SJSA1 (cell line): ENCODE measurements around the gene TAS1R1. TPM values are rescaled to one million over a fixed set of nuclear protein-coding genes. Genes with fewer than 3 reads are reported as not detected.
"Not testable (repeated sequence)": the region's sequence is repeated elsewhere in the genome, so short reads cannot be mapped to it uniquely, and the experiment has no call there.

Experiments
- DNase-seq, 2 experiments: peaks; one replicate each; pipeline ENCODE4 v3.0.0-alpha.2; 2015 to 2020; ENCODE audit warnings: low spot score in 2 of 2, low read depth in 1 of 2
- H3K27ac ChIP-seq: fragments of 250-450 bp; sonication (Bioruptor Pico); 2 replicates; pipeline ENCODE4 v1.5.1; 2020; ENCODE audit warnings: mild to moderate bottlenecking, moderate library complexity
- H3K27me3 ChIP-seq: fragments of 250-450 bp; sonication (Bioruptor Pico); replicated peaks from 2 replicates; pipeline ENCODE4 v1.5.1; 2020; ENCODE audit warnings: mild to moderate bottlenecking, moderate library complexity
- H3K36me3 ChIP-seq: fragments of 250-450 bp; sonication (Bioruptor Pico); 2 replicates; pipeline ENCODE4 v1.5.1; 2020; ENCODE audit warnings: mild to moderate bottlenecking
- H3K4me1 ChIP-seq: fragments of 250-450 bp; sonication (Bioruptor Pico); replicated peaks from 2 replicates; pipeline ENCODE4 v1.6.1; 2021; ENCODE audit warnings: mild to moderate bottlenecking
- H3K4me3 ChIP-seq: fragments of 250-450 bp; sonication (Bioruptor Pico); 2 replicates; pipeline ENCODE4 v1.5.1; 2020; ENCODE audit warnings: mild to moderate bottlenecking
- H3K9me3 ChIP-seq: fragments of 250-450 bp; sonication (Bioruptor Pico); replicated peaks from 2 replicates; pipeline ENCODE4 v1.5.1; 2020; ENCODE audit warnings: mild to moderate bottlenecking
- total RNA-seq: library from RNA; depleted of rRNA; stranded (reverse); fragments of >200 nt; shearing (Covaris generic); gene quantifications from 2 replicates; pipeline ENCODE4 v1.2.3, GENCODE V29; 2014

The TAS1R1 gene
- total RNA-seq, 1 experiment from 2014 or later, result not detected

DNA sequence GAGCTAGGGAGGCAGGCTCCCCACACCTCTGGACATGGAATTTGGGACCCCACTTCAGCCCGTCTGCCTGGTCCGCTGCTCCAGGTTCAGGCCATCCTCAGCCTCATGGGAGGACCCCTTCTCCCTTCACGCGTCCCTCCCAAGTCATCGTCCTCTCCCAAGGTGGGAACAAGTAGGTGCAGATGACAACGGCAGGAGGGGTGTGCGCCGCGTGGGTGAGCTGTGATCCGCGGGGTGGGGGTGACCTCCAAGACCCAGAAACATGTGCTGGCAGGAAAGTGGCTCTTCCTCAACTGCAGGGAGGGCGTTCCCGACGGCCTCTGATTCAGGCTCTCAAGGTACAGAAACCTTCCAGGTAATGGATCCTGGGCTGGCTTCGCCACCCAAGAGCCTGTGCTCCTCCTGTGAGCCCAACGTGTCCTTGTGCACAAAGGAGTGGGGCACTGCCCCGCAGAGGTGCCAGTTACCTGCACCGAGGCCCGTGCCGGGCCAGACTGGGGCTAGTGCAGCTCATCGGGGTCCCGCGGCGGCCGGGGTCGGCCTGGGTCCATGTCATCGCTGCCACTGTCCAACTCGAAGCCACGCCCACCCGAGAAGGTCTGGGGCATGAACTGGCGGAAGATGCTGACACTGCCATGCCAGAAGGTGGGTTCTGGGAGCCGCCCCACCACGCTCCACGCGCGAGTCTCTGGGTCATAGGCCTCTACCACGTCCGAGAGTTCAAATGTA is 37.9 kb downstream of the TAS1R1 start:
- Histone ChIP-seq H3K27me3 (no peaks in the 10 kb centered on the region), H3K4me1 (no peaks in the 10 kb centered on the region), H3K4me3 (no peak overlapping the region), H3K36me3 (peaks cover 97% of the 10 kb centered on the region), H3K27ac (no peak overlapping the region), H3K9me3 (no peaks in the 10 kb centered on the region)
- DNase-seq, result no peak

DNA sequence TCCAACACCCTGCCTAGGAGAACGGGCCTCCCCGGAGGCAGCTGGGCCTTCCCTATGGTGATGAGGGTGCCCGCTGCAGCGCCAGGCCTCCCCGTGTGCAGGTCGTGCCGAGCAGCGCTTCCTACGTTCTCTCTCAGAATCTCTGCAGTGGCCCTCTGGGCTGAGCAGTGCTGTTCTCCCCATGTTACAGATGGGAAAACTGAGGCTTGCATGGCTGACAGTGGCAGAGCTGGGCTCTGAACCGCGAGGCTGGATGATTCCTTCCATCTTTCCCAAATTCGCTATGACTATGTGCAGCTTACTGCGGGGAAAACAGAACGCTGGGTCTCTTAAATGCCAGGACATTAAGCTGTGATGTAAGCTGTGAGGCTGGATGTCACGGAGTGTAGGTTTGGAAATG is 38.7 kb downstream of the TAS1R1 start:
- Histone ChIP-seq H3K36me3 (peaks cover 94% of the 10 kb centered on the region), H3K4me3 (no peak overlapping the region), H3K27me3 (no peaks in the 10 kb centered on the region), H3K9me3 (no peaks in the 10 kb centered on the region), H3K27ac (no peak overlapping the region), H3K4me1 (no peaks in the 10 kb centered on the region)
- DNase-seq, result no peak

DNA sequence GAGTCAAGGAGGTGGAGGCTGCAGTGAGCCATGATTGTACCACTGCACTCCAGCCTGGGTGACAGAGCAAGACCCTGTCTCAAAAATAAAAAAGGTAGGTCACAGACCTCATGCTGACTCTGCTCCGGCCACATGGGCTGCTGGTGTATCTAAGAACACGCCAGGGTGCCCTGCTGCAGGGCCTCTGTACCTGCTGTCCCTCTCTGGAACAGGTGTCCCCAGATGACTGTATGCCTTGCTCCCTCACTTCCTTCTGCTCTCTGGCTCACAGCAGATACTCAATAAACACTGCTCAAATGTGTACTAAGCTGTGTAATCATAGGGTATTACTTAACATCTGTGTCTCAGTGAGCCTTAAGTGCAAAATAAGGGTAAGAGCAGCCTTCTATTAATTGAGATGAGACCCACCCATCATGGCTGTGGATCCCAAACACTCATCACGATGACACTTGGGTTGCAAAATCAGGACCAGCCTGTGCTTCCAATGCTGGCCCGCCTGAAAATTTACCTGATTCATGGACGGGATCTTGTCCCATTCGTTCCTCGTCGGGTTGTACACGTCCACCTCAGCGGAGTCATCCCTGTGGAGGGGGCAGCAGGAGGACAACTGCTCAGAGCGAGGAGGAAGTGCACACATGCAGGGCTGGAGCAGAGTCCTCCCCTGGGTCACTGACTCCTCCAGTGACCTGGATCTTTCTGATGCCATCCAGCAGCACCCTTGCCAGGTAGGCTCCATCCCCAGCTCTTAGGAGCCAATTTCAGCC is 40.1 kb downstream of the TAS1R1 start:
- H3K4me1 ChIP-seq, result peaks cover 1% of the 10 kb centered on the region
- peaks cover 89% of the 10 kb centered on the region for H3K36me3 ChIP-seq
- H3K27ac ChIP-seq, result no peak overlapping the region
- H3K4me3 ChIP-seq, result no peak overlapping the region
- H3K9me3 ChIP-seq, result no peaks in the 10 kb centered on the region
- DNase-seq, result no peak
- no peaks in the 10 kb centered on the region for H3K27me3 ChIP-seq

DNA sequence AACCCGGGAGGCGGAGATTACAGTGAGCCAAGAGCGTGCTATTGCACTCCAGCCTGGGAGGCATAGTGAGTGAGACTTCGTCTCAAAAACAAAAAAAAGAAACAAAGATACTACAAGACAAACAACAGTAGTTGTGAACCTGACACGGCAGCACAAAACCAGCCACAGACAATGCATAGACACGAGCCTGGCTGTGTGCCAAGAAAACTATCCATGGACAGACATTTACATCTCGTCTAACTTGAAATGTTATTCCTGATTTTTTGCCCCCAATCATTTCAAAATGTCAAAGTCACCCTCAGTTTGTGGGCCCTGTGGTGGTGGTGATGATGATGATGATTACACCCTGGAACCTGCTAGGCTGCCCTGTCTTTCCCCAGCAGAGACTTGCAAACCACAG is 41.2 kb downstream of the TAS1R1 start:
- Histone ChIP-seq H3K36me3 (peaks cover 77% of the 10 kb centered on the region), H3K9me3 (no peaks in the 10 kb centered on the region), H3K27me3 (no peaks in the 10 kb centered on the region), H3K4me3 (no peak overlapping the region), H3K4me1 (peaks cover 8% of the 10 kb centered on the region), H3K27ac (no peak overlapping the region)
- no peak for DNase-seq

DNA sequence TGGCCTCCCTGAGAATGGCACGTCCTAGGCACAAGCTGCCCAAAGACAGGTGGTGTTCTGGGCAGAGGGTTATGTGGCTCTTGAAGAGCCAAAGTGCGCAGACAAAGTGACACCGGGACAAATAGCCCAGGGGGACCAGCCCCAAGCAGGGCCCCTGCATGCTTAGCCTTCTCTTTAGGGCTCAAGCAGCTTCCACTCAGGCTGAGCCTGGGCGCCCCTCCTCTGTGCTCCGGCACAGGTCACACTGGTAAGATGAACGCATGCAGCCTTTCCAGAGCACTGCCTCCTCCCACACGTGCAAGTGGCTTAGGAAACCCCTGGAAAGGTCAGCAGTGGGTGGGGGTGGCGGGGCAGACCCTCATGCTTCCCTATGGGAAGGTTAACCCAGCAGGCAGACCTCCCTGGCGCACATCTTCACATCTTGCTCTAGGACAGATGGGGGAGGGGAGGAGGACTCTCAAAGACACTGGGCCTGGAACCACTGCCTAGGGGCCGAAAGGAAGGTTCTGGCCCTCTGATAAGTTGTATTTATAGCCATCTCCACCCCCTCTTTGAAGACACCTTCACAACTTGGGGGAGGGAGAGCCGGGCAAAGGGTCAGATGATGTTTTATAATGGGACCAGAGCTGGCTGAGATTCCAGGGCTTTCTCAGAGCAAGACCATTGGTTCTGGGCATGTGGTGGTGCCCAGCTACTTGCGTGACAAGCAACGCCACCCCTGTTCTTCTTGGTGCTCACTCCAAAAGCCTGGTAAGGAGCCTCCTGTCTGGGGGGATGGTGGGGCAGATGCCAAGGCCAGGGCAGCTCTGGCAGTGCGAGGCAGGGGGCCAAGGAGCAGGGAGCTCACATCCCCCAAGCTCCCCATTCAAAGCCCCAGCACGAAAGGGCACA is 42.0 kb downstream of the TAS1R1 start:
- H3K36me3 ChIP-seq, result peaks cover 69% of the 10 kb centered on the region
- H3K9me3 ChIP-seq, result no peaks in the 10 kb centered on the region
- DNase-seq, result no peak
- H3K4me3 ChIP-seq, result no peak overlapping the region
- peaks cover 16% of the 10 kb centered on the region for H3K4me1 ChIP-seq
- no peaks in the 10 kb centered on the region for H3K27me3 ChIP-seq
- no peak overlapping the region for H3K27ac ChIP-seq

DNA sequence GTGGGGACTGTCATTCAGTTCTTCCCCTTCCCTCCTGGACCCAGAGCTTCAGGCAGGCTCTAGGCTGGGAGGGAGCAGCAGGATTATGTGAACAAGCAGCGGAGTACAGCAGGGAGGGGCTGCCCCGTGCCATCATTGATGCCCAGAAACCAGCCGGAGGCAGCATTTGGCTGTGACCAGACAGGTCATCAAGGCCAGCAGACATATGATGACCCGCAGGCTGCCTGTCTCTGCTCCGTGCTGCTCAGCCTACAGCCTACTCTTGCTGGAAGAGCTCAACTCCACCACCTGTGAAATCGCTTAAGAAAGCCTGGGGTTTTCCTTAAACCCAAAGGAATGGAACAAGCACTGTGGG is 42.6 kb downstream of the TAS1R1 start:
- H3K4me1 ChIP-seq, result peaks cover 21% of the 10 kb centered on the region
- no peak for DNase-seq
- H3K27ac ChIP-seq, result no peak overlapping the region
- no peaks in the 10 kb centered on the region for H3K9me3 ChIP-seq
- H3K4me3 ChIP-seq, result no peak overlapping the region
- H3K36me3 ChIP-seq, result peaks cover 63% of the 10 kb centered on the region
- H3K27me3 ChIP-seq, result no peaks in the 10 kb centered on the region

DNA sequence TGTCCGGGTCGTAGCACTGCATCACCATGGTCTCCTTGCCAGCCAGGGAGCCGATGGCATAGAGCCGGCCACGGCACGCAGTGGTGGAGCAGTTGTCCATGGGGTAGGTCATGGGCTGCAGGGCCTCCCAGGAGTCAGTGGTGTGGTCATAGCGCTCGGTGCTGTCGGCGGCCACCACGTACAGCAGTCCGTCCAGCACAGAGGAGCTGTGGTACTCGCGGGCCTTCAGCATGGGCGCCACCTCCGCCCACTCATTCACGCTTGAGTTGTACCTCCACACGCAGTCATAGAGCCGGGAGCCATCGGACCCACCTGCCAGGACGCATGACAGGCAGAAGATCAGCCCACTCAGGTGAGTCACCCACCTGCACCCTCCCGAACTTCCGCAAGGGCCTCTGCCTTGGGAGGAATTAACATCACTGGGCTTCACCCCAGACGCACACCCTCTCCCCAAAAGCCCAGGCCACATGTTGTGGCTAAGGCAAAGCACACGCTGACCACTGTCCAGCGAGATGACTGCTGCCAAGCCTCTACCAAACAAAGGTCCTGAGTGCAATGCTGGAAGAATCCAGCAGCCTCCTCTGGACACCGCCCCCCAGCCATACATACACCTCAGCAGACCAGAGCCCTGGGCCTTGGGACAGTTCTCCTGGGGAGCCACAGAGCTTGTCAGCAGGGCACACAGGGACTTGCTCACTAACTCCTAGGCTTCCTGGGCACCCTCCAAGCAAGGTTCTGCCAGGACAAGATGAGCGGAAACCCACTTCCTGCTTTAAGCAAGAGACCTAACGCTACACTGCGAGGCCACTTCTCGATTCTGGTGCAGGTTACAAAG is 44.3 kb downstream of the TAS1R1 start:
- Histone ChIP-seq H3K4me3 (no peak overlapping the region), H3K27ac (no peak overlapping the region), H3K9me3 (no peaks in the 10 kb centered on the region), H3K4me1 (peaks cover 36% of the 10 kb centered on the region), H3K36me3 (peaks cover 48% of the 10 kb centered on the region), H3K27me3 (no peaks in the 10 kb centered on the region)
- no peak for DNase-seq

DNA sequence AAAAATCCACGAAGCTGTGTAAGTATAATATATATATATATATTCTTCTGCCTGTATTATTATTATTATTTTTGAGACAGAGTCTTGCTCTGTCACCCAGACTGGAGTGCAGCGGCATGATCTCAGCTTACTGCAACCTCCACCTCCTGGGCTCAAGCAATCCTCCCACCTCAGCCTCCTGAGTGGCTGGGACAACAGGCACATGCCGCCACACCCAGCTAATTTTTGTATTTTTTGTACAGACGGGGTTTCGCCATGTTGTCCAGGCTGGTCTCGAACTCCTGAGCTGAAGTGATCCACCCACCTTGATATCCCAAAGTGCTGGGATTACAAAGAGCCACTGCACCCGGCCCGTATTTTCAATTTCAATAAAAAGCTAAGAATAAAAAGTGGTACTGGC is 44.9 kb downstream of the TAS1R1 start:
- not testable (repeated sequence) for H3K27me3 ChIP-seq, H3K4me3 ChIP-seq, DNase-seq, H3K9me3 ChIP-seq, H3K27ac ChIP-seq
- Histone ChIP-seq H3K4me1 (peaks cover 42% of the 10 kb centered on the region), H3K36me3 (peaks cover 44% of the 10 kb centered on the region)

DNA sequence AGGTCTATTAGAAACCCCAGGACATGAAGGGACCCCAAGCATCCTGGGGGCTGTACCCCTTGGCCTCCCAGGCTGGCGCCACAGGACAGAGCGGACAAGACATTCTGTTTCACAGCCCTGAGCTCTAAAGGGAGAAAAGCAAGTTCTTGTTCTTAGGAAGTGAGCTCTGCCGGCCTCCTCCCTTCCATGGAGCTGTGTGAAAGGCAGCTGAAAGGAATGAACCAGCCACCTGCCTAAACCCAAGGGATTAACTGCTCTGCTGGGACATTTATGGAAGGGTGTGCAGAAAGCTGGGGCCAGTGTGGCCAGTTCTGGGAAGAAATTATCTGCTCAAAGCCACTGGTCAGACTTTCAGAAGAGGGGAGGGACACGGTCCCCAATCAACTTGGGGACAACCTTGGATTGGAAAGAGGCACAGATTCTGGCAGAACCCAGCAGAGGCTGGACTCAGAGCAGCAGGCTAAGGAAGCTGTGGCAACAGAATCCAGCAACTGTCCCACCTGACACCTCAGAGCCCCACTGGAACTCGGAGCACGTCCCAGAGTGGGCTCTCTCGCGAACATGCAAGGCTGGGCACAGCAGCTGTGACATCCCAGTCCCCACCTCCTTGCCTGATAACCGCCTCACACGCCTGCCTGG is 45.4 kb downstream of the TAS1R1 start:
- Histone ChIP-seq H3K4me3 (peak overlapping the region; percentile 66), H3K27me3 (no peaks in the 10 kb centered on the region), H3K9me3 (no peaks in the 10 kb centered on the region), H3K4me1 (peaks cover 42% of the 10 kb centered on the region), H3K36me3 (peaks cover 38% of the 10 kb centered on the region), H3K27ac (peak overlapping the region; percentile 55)
- no peak for DNase-seq

DNA sequence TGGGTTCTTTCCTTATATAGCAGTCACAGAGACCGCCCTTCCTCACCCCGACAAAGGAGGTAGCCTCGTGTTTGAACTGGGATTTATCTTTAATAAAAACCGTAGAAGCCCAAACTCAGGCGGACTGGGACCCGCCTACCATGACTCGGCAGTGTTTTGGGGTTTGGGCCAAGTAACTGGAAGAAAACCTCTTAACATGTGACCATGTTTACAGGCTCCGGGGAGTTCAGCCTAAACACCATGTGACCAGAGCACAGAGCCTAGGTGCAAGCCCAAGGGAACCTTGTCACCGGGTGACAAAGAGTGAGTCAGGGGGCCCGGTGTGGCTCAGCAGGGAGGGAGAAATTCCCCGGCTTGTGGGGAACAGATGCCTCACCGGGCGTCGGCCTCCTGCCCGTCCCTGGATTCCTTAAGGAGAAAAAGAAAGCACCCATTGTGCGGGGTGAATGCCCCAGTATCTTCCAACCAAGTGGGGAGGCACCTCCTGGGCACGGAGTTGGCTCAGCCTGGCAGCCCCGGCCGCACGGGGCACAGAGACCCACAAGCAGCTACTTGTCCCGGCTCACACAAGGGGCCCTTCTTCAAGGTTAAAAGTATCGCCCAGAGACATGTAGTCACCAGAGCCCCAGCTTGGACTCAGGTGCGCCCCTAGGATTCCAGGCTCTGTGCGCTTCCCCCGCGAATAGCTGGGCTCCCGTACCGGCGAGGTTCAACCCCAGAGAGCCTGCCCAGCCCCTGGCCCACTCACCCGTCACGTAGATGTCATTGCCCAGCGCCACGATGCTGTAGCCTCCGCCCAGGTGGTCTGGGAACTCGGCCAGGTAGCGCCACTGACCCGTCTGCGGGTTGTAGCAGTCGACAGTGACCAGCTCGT is 46.2 kb downstream of the TAS1R1 start:
- DNase-seq, result peak; percentile 83 to 90
- Histone ChIP-seq H3K27me3 (no peaks in the 10 kb centered on the region), H3K27ac (peak overlapping the region; percentile 55), H3K4me1 (peaks cover 42% of the 10 kb centered on the region), H3K4me3 (peak overlapping the region; percentile 66), H3K36me3 (peaks cover 31% of the 10 kb centered on the region), H3K9me3 (no peaks in the 10 kb centered on the region)

DNA sequence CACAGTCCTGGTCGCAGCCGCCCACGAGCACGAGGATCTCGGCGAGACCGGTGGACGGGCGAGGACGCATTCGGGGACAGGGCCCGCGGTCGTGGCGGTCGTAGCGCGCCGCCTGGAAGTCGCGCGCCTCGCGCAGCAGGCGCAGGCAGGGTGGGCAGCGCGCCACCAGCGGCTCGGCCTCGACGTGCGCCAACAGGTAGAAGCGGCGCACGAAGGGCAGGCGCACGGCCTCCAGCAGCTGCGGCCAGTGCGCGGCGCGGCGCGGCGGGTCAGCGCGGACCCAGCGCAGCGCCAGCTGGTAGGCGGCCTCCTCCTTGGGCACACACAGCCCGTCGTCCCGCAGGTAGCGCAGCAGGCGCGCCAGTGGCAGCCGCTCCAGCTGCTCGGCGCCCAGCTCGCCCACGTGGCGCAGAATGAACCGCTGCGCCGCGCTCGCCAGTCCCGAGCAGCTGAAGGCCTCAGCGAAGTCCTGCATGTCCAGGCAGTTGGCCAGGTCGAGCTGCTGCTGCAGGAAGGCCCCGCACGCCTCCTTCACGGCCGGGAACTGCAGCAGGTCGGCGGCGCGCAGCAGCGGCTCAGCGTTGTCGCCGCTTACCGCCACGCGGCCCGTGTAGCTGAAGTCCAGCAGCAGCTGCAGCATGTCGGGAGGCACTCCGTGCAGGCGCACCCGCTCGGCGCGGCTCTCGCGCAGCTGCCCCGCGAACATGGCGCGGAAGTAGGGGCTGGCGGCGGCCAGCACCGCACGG is 47.0 kb downstream of the TAS1R1 start:
- Histone ChIP-seq H3K4me3 (peak overlapping the region; percentile 66), H3K27ac (peak overlapping the region; percentile 55), H3K4me1 (peaks cover 42% of the 10 kb centered on the region), H3K27me3 (no peaks in the 10 kb centered on the region), H3K36me3 (peaks cover 23% of the 10 kb centered on the region), H3K9me3 (no peaks in the 10 kb centered on the region)
- DNase-seq, result peak in 1 of 2 experiments; percentile 89
